GM12892 (cell line): ENCODE results near the gene THSD7B.

Source experiments
- POLR2A ChIP-seq: IDR thresholded peaks from 2 replicates; pipeline ENCODE4 v1.6.1; 2011; ENCODE audit warnings: low read depth, low read length, control low read depth
- POLR2AphosphoS5 ChIP-seq: IDR thresholded peaks from 2 replicates; pipeline ENCODE4 v1.6.1; 2011; ENCODE audit warnings: low read depth, low read length, control low read depth
- TAF1 ChIP-seq: IDR thresholded peaks from 2 replicates; pipeline ENCODE4 v1.6.1; 2011; ENCODE audit warnings: low read depth, mild to moderate bottlenecking, control low read depth, low read length, borderline replicate concordance

DNA sequence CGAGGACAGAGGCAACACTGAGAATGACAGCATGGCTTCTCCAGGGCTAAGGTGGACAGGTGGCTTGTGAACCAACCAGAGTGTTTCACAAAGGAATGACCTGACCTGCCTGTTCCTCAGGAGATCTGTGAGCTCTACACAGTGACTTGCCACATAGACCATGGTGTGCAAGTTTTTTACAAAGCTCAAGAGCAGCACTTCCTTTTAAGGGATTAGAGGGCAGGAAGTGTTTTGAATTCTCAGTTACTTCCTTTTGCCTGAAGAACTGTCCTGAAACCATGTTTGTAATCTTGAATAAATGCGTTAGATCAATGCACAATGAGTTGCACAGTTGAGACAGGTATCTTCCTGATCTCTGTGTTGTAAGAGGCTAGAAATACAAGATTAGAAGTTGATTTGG, 421.9 kb downstream of the THSD7B start:
- no peak for TF ChIP-seq POLR2AphosphoS5
- TF ChIP-seq POLR2A, result no peak
- TF ChIP-seq TAF1, result no peak
